Testis (tissue), 3 donors: ENCODE results near the gene NUP160. TPM values are rescaled to one million over a fixed set of nuclear protein-coding genes. Genes with fewer than 3 reads are reported as not detected.
A peak's percentile ranks its signal among the peaks of the same experiment; 100 is the strongest.
"Not testable (repeated sequence)": the region's sequence is repeated elsewhere in the genome, so short reads cannot be mapped to it uniquely, and the experiment has no call there.

Source experiments
- DNase-seq: peaks from one replicate; pipeline ENCODE4 v3.0.0-alpha.2; 2019
- H3K27ac ChIP-seq, 2 donors: fragments of 200-600 bp; sonication (generic); one replicate each; pipeline ENCODE4 v1.5.1; 2019
- H3K27me3 ChIP-seq: fragments of 200-600 bp; sonication (generic); one replicate; pipeline ENCODE4 v1.5.1; 2019
- H3K36me3 ChIP-seq: fragments of 200-600 bp; sonication (generic); one replicate; pipeline ENCODE4 v1.5.1; 2017; ENCODE audit warnings: low read depth; ENCODE audit errors: missing control alignments
- H3K4me1 ChIP-seq: fragments of 200-600 bp; sonication (generic); one replicate; pipeline ENCODE4 v1.5.1; 2019
- H3K4me3 ChIP-seq, 2 donors: fragments of 200-600 bp; sonication (generic); one replicate each; pipeline ENCODE4 v1.5.1; 2017 to 2019
- H3K9me3 ChIP-seq: fragments of 200-600 bp; sonication (generic); one replicate; pipeline ENCODE4 v1.5.1; 2017
- POLR2A ChIP-seq: fragments of 450-650 bp; IDR thresholded peaks from one replicate; pipeline ENCODE4 v1.6.1; 2017; ENCODE audit warnings: antibody characterized with exemption, mild to moderate bottlenecking, moderate library complexity
- WGBS, 2 donors: methylation state at CpG; one replicate each; pipeline ENCODE4 v1.1.5; 2018; 5-methylcytosine and 5-hydroxymethylcytosine counted together
- intact Hi-C: fragments of 100-400 bp; cut with DNase I; formaldehyde crosslinking; loops from one replicate; pipeline ENCODE4 v1.15.1; 2023; ENCODE audit warnings: low total_unique reads
- polyA plus RNA-seq: library from polyadenylated mRNA; stranded (reverse); fragments of 350-450 nt; fragmentation: Illumina TruSeq; extraction: RNeasy Lipid Tissue Mini Kit (QIAGEN cat#74804); gene quantifications from one replicate; pipeline ENCODE4 v1.2.3, GENCODE V29; 2014; ENCODE audit warnings: low read depth, low replicate concordance; ENCODE audit not compliant: insufficient read depth
- total RNA-seq, 2 donors: library from RNA; depleted of rRNA; stranded (reverse); fragments of >200 nt; gene quantifications; one replicate each; pipeline ENCODE4 v1.2.3, GENCODE V29; 2016
- TF ChIP-seq, protein P1 (sequence below), 3 experiments: fragments of 450-650 bp in 2 of 3; fragments of 200-600 bp in 1 of 3; sonication (generic) in 1 of 3; IDR thresholded peaks; one replicate each; pipeline ENCODE4 v1.5.1; 2016 to 2019; ENCODE audit warnings: antibody characterized with exemption in 3 of 3, mild to moderate bottlenecking in 2 of 3, moderate library complexity in 1 of 3

Gene NUP160
- total and polyA plus RNA-seq, 3 donors from 2014 or later, result 28.4 to 50.6 (median 46.1) TPM

GRCh38 chr11:47891886-47892285, 43.7 kb upstream of the NUP160 start:
- no peak for TF ChIP-seq POLR2A
- TF ChIP-seq, protein P1, sequence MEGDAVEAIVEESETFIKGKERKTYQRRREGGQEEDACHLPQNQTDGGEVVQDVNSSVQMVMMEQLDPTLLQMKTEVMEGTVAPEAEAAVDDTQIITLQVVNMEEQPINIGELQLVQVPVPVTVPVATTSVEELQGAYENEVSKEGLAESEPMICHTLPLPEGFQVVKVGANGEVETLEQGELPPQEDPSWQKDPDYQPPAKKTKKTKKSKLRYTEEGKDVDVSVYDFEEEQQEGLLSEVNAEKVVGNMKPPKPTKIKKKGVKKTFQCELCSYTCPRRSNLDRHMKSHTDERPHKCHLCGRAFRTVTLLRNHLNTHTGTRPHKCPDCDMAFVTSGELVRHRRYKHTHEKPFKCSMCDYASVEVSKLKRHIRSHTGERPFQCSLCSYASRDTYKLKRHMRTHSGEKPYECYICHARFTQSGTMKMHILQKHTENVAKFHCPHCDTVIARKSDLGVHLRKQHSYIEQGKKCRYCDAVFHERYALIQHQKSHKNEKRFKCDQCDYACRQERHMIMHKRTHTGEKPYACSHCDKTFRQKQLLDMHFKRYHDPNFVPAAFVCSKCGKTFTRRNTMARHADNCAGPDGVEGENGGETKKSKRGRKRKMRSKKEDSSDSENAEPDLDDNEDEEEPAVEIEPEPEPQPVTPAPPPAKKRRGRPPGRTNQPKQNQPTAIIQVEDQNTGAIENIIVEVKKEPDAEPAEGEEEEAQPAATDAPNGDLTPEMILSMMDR (IDR thresholded peaks at IDR 0.05), result no peak

GRCh38 chr11:47889714-47890441, 41.7 kb upstream of the NUP160 start:
- Histone ChIP-seq H3K4me3 (no peak overlapping the region), H3K36me3 (no peaks in the 10 kb centered on the region), H3K9me3 (no peaks in the 10 kb centered on the region), H3K27me3 (no peaks in the 10 kb centered on the region), H3K27ac (no peak overlapping the region), H3K4me1 (peaks cover 5% of the 10 kb centered on the region)
- TF ChIP-seq, protein P1 (IDR thresholded peaks at IDR 0.05), result no peak
- no peak for TF ChIP-seq POLR2A
- DNase-seq, result no peak
- intact Hi-C loops, result no loop called here
- WGBS, 2 donors, result 58 to 62% methylated on average over 4 of the region's 4 CpGs

More at GRCh38 chr11:47891886-47892285, 43.7 kb upstream of the NUP160 start:
- H3K27ac ChIP-seq, result no peak overlapping the region
- H3K4me3 ChIP-seq, result peak overlapping the region in 1 of 2 donors; percentile 26
- H3K36me3 ChIP-seq, result no peaks in the 10 kb centered on the region
- DNase-seq, result no peak
- WGBS, 2 donors, result 71 to 73% methylated on average over 3 of the region's 3 CpGs
- no peaks in the 10 kb centered on the region for H3K27me3 ChIP-seq
- intact Hi-C loops, result no loop called here
- no peaks in the 10 kb centered on the region for H3K9me3 ChIP-seq
- no peaks in the 10 kb centered on the region for H3K4me1 ChIP-seq

GRCh38 chr11:47887910-47888569, 39.9 kb upstream of the NUP160 start:
- no peaks in the 10 kb centered on the region for H3K9me3 ChIP-seq
- WGBS, 2 donors, result 90 to 96% methylated on average over 5 of the region's 5 CpGs
- peaks cover 5% of the 10 kb centered on the region for H3K4me1 ChIP-seq
- no peak for TF ChIP-seq POLR2A
- TF ChIP-seq, protein P1 (IDR thresholded peaks at IDR 0.05), result no peak
- intact Hi-C loops, result no loop called here
- H3K27me3 ChIP-seq, result no peaks in the 10 kb centered on the region
- H3K4me3 ChIP-seq, result no peak overlapping the region
- H3K27ac ChIP-seq, result no peak overlapping the region
- no peak for DNase-seq
- H3K36me3 ChIP-seq, result no peaks in the 10 kb centered on the region

- DNase-seq, result peak; percentile 46
- no peaks in the 10 kb centered on the region for H3K27me3 ChIP-seq
- no peaks in the 10 kb centered on the region for H3K36me3 ChIP-seq
- no peak for TF ChIP-seq POLR2A
- TF ChIP-seq, protein P1 (IDR thresholded peaks at IDR 0.05), result no peak
- 42 to 56% methylated on average over 6 of the region's 6 CpGs for WGBS, 2 donors
- peaks cover 9% of the 10 kb centered on the region for H3K4me1 ChIP-seq
- H3K4me3 ChIP-seq, result no peak overlapping the region
- H3K27ac ChIP-seq, result no peak overlapping the region
- no peaks in the 10 kb centered on the region for H3K9me3 ChIP-seq
- intact Hi-C loops, result no loop called here
Observed at GRCh38 chr11:47886096-47886495, 37.9 kb upstream of the NUP160 start.

GRCh38 chr11:47882437-47882836, 34.3 kb upstream of the NUP160 start:
- H3K27ac ChIP-seq, H3K4me3 ChIP-seq, H3K27me3 ChIP-seq, DNase-seq, H3K9me3 ChIP-seq, intact Hi-C loops, H3K36me3 ChIP-seq: not testable (repeated sequence)
- WGBS, 2 donors, result 84 to 87% methylated on average over 13 of the region's 13 CpGs
- H3K4me1 ChIP-seq, result peaks cover 14% of the 10 kb centered on the region
